ENCODE measurements around the gene GUK1.

Gene GUK1

GRCh38 chr1:228118040-228118439 is 22.0 kb upstream of the GUK1 start:
- CTCF ChIA-PET: interaction anchor here (0.6 to 6.0 kb wide), 2 partner anchors 13 to 29 kb away, joined by 3 to 58 read pairs; no protein-coding TSS in a partner anchor
- POLR2A ChIA-PET: no interaction called here
- DNase-seq (ENCODE audit: low read depth, low spot score): no peak
- H3K4me3 ChIP-seq (ENCODE audit: low read depth, low read length): no peak overlapping the region
- TF ChIP-seq CTCF (IDR thresholded peaks at IDR 0.05; ENCODE audit: insufficient read depth, low read length, missing control alignments): no peak

GRCh38 chr1:228120351-228120750 is 19.7 kb upstream of the GUK1 start:
- ChIA-PET CTCF (interaction anchor here (1.1 to 6.0 kb wide), 3 partner anchors 10 to 120 kb away, joined by 4 to 58 read pairs (median 11); no protein-coding TSS in a partner anchor), POLR2A (interaction anchor here (0.7 kb wide), 1 partner anchor 38 kb away, joined by 3 read pairs; no protein-coding TSS in a partner anchor)
- no peak overlapping the region for H3K4me3 ChIP-seq (ENCODE audit: low read depth, low read length)
- no peak for TF ChIP-seq CTCF (IDR thresholded peaks at IDR 0.05; ENCODE audit: insufficient read depth, low read length, missing control alignments)
- DNase-seq (ENCODE audit: low read depth, low spot score): no peak

DNA sequence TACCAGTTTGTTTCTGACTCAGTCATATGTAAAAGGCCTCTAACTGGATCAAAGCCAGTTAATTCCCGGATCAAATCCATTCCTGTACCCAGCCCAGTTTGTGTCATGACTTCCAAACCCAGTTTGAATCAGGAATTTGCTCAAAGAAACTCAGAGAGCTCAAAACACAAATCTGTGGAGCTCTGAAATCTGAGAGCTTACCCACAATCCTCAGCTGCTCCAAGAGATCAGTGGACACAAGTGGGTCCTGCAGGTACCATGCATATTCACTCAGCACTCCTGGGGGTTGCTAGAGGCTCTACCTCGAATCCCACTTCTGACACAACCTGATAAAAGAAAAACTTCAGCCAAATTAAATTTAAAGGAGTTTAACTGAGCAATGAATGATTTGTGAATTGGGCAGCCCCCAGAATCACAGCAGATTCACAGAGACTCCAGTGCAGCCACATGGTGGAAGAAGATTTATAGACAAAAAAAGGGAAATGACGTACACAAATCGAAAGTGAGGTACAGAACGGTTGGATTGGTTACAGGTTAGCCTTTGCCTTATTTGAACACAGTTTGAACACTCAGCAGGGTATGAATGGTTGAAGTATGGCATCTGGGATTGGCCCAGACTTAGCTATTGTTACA is 19.1 kb upstream of the GUK1 start:
- no peak for DNase-seq (ENCODE audit: low read depth, low spot score)
- no peak for TF ChIP-seq CTCF (IDR thresholded peaks at IDR 0.05; ENCODE audit: insufficient read depth, low read length, missing control alignments)
- CTCF ChIA-PET: interaction anchor here (1.1 to 6.0 kb wide), 4 partner anchors 10 to 121 kb away, joined by 3 to 58 read pairs (median 8); no protein-coding TSS in a partner anchor
- POLR2A ChIA-PET: interaction anchor here (0.7 kb wide), 1 partner anchor 39 kb away, joined by 3 read pairs; no protein-coding TSS in a partner anchor
- H3K4me3 ChIP-seq (ENCODE audit: low read depth, low read length): no peak overlapping the region

DNA sequence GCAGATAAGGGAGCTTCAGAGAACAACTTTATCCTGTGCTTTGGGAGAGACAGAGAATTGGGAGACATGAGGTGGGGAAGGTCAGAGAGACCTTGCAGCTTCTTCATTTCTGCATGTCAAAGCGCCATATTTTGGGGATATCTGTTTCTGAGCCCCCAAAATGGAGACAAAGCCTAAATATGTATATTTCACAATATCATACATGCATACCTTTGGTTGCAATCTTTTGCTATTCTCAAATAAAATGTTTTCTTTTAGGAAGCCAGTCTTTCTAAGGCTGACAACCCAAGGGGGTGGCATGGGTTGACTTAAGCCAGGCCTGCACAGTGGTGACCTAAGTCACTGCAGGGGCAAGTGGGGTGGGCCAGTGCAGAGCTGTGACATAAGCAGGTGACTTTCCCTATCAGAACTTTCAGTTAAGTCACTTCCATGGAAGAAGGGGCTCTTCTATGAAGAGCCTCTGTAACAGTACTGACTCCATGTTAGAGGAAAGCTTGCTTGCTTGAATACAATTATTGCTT is 17.1 kb upstream of the GUK1 start:
- POLR2A ChIA-PET: no interaction called here
- no peak for TF ChIP-seq CTCF (IDR thresholded peaks at IDR 0.05; ENCODE audit: insufficient read depth, low read length, missing control alignments)
- CTCF ChIA-PET: interaction anchor here (1.2 to 6.0 kb wide), 4 partner anchors 8 to 270 kb away, joined by 3 to 58 read pairs (median 6); partner anchors contain the start of gene GUK1
- no peak overlapping the region for H3K4me3 ChIP-seq (ENCODE audit: low read depth, low read length)
- DNase-seq (ENCODE audit: low read depth, low spot score): no peak

GRCh38 chr1:228123505-228123904 is 16.6 kb upstream of the GUK1 start:
- ChIA-PET POLR2A (no interaction called here), CTCF (interaction anchor here (1.2 to 6.0 kb wide), 3 partner anchors 8 to 270 kb away, joined by 3 to 58 read pairs (median 9); no protein-coding TSS in a partner anchor)
- no peak overlapping the region for H3K4me3 ChIP-seq (ENCODE audit: low read depth, low read length)
- DNase-seq (ENCODE audit: low read depth, low spot score): no peak
- no peak for TF ChIP-seq CTCF (IDR thresholded peaks at IDR 0.05; ENCODE audit: insufficient read depth, low read length, missing control alignments)

DNA sequence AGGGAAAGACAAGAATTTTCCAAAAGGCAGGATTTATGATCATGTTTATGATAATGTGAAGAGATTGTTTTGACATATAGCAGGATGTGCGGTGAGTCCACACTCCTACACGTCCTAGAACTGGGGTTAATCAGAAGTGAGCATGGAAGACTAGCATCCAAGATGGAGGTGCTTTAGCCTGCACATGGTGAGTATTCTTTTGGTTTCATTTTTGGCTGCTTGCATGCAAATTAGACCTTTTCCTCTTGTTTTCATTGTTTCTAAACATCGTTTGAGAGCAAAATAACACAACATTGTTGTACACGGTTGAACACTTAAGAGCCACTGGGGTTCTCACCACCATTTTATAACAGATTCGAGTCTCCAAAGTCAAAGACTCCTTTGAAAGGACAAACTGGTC is 14.9 kb upstream of the GUK1 start:
- POLR2A ChIA-PET: no interaction called here
- no peak for TF ChIP-seq CTCF (IDR thresholded peaks at IDR 0.05; ENCODE audit: insufficient read depth, low read length, missing control alignments)
- no peak for DNase-seq (ENCODE audit: low read depth, low spot score)
- CTCF ChIA-PET: interaction anchor here (0.8 to 0.9 kb wide), 2 partner anchors 126 to 389 kb away, joined by 3 read pairs; no protein-coding TSS in a partner anchor
- no peak overlapping the region for H3K4me3 ChIP-seq (ENCODE audit: low read depth, low read length)

All from AG04449 (cell line).